CD4-positive, alpha-beta T cell treated with Interleukin-15 for 4 hours (primary cell): Measurements from ENCODE around the gene POLR2L.

Experiments
- DNase-seq: peaks from one replicate; pipeline ENCODE4 v3.0.0-alpha.2; 2020; ENCODE audit warnings: low spot score

Gene POLR2L

GRCh38 chr11:854601-855329 is 12.4 kb upstream of the POLR2L start:
- no peak for DNase-seq

- no peak for DNase-seq
Measured at GRCh38 chr11:853682-854448, 11.5 kb upstream of the POLR2L start.

- no peak for DNase-seq
Measured at GRCh38 chr11:852762-853161, 10.4 kb upstream of the POLR2L start.

GRCh38 chr11:850775-851763 is 8.7 kb upstream of the POLR2L start:
- no peak for DNase-seq

GRCh38 chr11:849951-850774 is 7.8 kb upstream of the POLR2L start:
- no peak for DNase-seq

GRCh38 chr11:849104-849824 is 6.9 kb upstream of the POLR2L start:
- DNase-seq, result no peak

GRCh38 chr11:848380-848931 is 6.1 kb upstream of the POLR2L start:
- DNase-seq, result peak; percentile 63

GRCh38 chr11:847876-848275 is 5.5 kb upstream of the POLR2L start:
- no peak for DNase-seq

- no peak for DNase-seq
Measured at GRCh38 chr11:846496-847098, 4.3 kb upstream of the POLR2L start.

GRCh38 chr11:845872-846495 is 3.7 kb upstream of the POLR2L start:
- DNase-seq, result no peak

- no peak for DNase-seq
Measured at GRCh38 chr11:844693-845644, 2.6 kb upstream of the POLR2L start.

- no peak for DNase-seq
Measured at GRCh38 chr11:843818-844692, 1.7 kb upstream of the POLR2L start.

- DNase-seq, result no peak
Measured at GRCh38 chr11:843086-843734, 881 bp upstream of the POLR2L start.

GRCh38 chr11:841981-842369 is 354 bp downstream of the POLR2L start:
- no peak for DNase-seq

- DNase-seq, result no peak
Measured at GRCh38 chr11:839875-840617, 2.3 kb downstream of the POLR2L start.

- DNase-seq, result no peak
Measured at GRCh38 chr11:839280-839623, 3.1 kb downstream of the POLR2L start.
